A172 (cell line): ENCODE results near the gene HDAC5. TPM values are rescaled to one million over a fixed set of nuclear protein-coding genes. Genes with fewer than 3 reads are reported as not detected.
"Not testable (repeated sequence)": the region's sequence is repeated elsewhere in the genome, so short reads cannot be mapped to it uniquely, and the experiment has no call there.

Experiments used
- DNase-seq: peaks from one replicate; pipeline ENCODE4 v3.0.0-alpha.2; 2015; ENCODE audit warnings: low spot score
- total RNA-seq: library from RNA; depleted of rRNA; stranded (reverse); fragments of >200 nt; shearing (Covaris generic); gene quantifications from 2 replicates; pipeline ENCODE4 v1.2.3, GENCODE V29; 2014

The HDAC5 gene
- total RNA-seq, 1 experiment from 2014 or later, result 33.8 TPM

GRCh38 chr17:44111777-44112176 lies 11.7 kb downstream of the HDAC5 start:
- no peak for DNase-seq

GRCh38 chr17:44110823-44111633 lies 12.4 kb downstream of the HDAC5 start:
- DNase-seq, result peak; percentile 89

GRCh38 chr17:44110011-44110686 lies 13.3 kb downstream of the HDAC5 start:
- DNase-seq, result no peak

DNA sequence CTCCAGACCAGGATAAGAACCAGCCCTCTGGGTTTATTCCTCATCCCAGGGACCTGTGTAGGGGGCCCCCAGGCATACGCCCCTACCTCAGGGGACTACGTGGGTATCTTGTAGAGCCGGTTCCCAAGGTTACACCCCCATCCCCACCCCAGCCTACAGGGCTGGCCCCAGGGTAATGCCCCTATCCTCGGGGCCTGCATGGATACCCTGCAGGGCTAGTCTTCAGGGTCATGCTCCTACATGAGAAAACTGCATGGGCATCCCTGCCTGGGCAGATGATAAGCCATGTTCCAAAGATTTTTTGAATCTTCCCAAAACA lies 14.2 kb downstream of the HDAC5 start:
- DNase-seq, result no peak

DNA sequence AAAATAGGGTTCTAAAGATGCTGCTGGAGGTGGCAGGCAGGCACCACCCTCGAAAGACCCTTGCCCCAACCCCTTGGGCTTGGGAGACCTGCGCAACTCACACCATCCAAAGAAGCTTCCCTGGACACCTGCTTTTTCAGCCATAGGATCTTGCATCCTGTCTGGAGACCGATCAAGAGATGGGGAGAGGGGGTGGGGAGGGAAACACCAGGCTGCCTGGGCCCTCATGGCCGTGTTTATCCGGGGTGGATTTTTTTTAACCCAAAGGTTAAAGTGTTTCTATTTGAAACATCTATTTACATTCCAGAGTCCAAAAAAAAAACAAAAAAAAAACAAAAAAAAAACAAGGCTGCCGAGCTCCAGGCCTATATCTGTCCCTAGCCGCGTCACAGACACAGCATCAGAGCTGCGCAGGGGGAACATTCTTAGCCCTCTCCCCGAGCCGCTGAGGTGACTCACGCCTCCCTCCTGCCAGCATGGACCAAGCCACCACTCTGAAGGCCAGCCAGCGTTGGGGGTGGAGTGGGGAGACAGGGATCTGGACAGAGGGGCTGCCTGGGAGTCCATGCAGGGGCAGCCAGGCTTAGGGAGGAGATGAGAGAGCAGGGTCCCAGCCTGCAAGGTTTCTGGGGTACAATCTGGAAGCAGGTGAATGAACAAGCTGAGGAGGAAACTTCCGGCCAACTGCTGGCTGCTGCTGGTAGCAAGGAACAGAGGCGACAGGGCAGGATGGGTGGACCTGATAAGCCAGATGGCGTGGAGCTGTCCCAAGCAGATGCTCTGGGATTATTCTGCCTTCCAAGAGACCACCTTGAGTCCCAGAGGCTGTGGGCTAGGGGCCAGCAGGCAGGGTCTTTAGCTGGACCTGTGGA lies 14.8 kb downstream of the HDAC5 start:
- DNase-seq, result peak; percentile 98

- no peak for DNase-seq
Measured at GRCh38 chr17:44106801-44107200, 16.6 kb downstream of the HDAC5 start.

DNA sequence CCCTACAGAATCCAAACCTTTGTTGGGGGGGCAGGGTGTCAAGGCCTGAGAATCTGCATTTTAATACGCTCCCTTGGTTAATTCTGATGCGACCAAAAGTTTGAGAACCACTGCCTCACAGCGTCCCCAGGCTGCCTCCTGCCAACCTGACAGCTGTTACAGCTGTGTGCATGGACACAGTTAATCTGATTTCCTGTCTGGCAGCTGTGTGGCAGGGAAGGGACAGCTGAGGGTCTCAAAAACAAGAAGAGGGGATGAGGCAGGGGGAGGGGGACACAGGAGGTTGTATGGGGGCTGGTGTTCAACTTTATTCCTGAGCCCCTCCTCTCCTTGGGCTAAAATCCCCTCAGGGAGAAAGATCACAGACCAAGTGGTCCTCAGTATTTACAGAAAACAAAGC lies 17.5 kb downstream of the HDAC5 start:
- no peak for DNase-seq

GRCh38 chr17:44105483-44105882 lies 18.0 kb downstream of the HDAC5 start:
- no peak for DNase-seq

- no peak for DNase-seq
Measured at GRCh38 chr17:44102849-44103622, 20.4 kb downstream of the HDAC5 start.

- DNase-seq, result not testable (repeated sequence)
Measured at GRCh38 chr17:44101858-44102257, 21.6 kb downstream of the HDAC5 start.

DNA sequence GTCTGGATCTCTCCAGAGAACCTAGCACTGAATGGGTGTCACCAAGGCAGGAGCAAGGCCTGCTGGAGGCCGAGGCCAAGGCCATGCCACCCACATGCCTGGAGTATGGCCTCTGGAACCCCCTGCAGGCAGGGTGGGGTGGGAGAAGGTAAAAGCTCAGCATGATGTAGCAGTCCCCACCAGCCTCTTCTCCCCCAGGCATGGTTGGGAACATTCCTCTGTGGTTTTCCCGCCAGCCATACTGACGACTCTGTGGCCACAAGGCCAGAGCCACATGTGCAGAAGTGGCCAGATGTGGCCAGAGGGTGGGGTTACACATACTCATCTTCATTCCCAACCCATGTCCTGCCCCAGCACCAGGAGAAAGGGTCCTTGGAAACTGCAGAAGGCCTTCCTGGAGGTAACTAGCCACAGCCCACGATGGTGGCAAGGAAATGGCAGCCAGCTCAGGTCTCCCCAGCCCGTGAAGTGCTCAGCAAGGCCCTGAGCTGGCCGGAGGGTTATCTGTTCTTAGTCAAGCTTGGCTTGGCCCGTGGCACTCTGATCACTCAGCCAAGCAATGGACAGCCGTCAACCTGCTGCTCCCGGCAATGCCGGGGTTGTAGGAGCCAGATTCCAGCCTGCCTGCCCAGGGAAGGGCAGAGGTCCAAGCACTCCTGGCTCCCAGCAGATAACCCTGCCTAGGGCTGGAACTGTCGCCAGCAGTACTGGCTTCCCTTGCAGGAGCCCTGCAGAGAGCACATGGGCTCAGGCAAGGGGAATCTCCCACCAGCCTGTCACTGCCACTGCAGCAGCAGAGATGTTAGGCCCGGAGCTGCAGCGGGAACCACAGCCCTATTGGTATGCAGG lies 26.1 kb downstream of the HDAC5 start:
- peak; percentile 88 for DNase-seq

DNA sequence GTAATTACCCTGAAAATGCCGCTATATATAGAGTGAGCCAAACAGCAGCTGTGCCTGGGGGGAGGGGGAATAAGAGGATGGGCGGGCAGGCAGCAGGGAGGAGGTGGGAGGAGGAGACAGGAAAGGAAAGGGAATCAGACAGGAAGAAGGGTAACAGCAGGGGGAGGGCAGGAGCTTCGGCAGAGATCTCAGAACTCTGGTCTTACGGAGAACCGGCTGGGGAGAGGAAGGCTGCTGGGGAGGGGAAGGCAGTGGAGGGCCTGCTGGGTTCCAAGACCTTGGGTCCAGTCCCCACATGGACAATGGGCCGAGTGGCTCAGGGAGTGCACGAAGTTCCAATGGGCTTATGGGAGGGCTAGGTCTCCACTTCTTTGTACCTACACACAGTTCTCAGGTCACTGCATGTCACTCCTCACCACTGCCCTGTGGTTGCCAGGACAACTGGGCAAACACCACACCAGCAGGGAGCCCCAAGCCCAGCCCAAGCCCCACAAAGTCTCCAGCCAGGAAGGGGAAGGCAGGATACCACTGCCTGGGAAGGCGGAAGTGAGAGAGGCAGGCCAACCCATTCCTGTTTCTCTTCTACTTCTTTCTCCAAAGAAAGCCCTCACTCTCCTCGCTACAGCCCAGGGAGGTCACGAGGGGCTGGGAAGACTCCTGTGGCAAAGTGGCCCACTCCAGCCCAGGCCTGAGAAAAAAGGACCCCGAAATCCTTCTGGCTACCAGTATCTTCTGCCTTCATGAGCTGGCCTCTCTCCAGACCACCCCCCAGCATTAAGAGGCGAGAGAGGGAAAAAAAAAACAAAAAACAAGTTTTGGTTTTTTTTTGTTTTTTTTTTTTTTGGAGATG lies 27.6 kb downstream of the HDAC5 start:
- peak; percentile 98 for DNase-seq

DNA sequence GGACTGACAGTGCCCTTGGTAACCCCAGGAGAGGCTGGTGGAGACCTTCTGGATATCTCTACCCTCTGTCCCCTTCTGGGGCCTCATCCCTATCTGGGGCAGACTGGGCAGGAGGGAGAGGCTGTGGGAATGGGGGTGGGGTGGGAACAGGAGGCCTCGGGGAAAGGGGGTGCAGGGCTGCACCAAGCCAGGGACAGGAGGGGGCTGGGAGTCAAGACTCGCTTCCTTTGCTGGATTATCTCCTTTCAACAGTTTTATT lies 28.1 kb downstream of the HDAC5 start:
- DNase-seq, result no peak

GRCh38 chr17:44094701-44095387 lies 28.6 kb downstream of the HDAC5 start:
- no peak for DNase-seq

GRCh38 chr17:44093231-44093900 lies 30.1 kb downstream of the HDAC5 start:
- DNase-seq, result no peak

DNA sequence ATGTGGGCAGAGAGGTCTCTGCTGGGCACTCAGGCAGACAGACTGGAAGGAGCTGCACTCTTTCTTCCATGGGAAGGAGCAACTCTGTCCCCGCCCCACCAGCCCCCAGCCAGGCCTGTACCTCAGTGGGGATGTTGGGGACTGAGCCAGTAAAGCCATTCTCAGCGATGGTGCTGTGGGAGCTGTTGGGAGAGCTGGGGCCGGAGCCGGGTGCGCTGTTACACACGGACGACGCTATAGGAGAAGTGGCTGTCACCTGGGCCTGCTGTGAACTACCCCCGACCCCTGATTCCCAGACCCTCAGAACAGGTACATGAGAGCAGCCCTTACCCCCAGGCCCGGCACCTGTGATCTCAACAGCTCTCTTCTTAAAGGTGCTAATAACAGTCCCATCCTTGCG lies 31.4 kb downstream of the HDAC5 start:
- no peak for DNase-seq

- DNase-seq, result no peak
Measured at GRCh38 chr17:44091200-44091997, 32.0 kb downstream of the HDAC5 start.

- DNase-seq, result no peak
Measured at GRCh38 chr17:44088254-44088653, 35.2 kb downstream of the HDAC5 start.
